HG02973 (cell line): ENCODE measurements around the gene TNFRSF21.

ENCODE experiments used
- ATAC-seq: cut with Tn5 transposase; IDR thresholded peaks from one replicate; pipeline ENCODE4 v1.9.1; 2021; ENCODE audit warnings: moderate library complexity; ENCODE audit not compliant: unreplicated experiment

Gene TNFRSF21

DNA sequence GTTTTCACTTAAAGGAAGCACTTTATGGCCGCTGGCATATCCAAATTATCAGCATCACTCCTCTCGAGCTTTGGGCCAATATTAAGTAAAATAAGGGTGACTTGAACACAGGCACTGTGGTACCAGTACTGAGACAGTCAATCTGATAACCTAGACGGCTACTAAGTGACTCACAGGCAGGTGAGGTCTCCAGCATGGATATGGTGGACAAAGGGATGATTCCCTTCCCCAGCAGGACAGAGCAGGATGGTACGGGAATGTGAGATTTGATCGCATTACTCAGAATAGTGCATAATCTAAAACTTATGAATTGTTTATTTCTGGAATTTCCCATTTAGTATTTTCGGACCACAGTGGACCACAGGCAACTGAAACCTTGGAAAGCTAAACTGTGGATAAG, 55.7 kb downstream of the TNFRSF21 start:
- ATAC-seq: no peak

DNA sequence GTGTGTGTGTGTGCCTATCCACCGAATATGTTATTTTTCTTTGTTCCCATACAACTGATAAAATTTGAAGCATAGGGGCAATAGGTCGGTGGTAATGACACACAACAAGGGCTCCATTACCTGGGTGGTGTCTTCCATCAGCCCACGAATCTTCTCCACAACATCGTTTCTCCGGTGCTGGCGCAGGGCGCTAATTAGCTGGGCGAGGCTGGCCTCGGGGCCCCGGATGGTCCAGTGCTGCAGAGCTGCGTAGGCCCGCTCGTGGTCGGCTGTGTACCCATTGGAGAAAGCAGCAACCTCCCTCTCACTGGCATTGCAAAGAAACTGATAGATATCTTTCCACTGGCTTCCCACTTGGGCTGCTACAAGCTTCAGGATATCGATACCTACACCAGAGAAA, 56.6 kb downstream of the TNFRSF21 start:
- ATAC-seq: no peak

DNA sequence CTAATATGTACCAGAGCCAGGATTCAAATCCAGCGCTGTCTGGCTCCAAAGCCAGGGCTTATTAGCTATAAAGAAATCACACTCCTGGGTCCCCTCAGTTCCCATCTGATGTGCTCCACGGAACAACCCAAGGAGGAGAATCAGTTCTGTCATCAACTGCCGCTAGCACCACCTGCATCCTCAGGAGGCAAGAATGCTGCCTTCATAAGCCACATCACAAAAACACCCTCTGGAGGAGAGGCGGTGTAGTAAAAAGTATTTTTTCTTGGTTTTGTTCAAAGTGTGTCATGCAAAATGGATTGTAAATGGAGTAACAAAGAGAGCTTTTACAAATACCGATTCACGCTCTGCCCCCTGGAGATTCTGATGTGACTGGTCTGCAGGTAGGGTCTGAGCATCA, 57.1 kb downstream of the TNFRSF21 start:
- no peak for ATAC-seq

DNA sequence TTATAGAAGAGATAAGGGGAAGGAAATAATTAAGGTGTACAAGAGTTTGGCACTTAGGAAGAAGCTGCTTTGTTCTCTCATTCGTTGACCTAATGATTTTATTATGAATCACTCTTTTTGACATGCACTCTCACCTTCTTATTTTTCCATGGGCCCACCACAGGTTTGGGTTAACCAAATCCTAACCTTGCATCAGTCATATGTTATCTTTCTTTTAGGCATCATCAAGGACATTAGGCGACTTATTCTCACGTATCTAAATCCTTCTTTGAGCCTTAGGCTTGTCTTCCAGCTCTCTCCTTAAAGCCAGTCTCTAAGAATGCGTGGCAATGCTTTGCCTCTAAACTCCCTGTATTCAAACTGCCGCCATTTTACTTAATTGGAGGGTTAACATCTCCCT, 58.3 kb downstream of the TNFRSF21 start:
- ATAC-seq: no peak

DNA sequence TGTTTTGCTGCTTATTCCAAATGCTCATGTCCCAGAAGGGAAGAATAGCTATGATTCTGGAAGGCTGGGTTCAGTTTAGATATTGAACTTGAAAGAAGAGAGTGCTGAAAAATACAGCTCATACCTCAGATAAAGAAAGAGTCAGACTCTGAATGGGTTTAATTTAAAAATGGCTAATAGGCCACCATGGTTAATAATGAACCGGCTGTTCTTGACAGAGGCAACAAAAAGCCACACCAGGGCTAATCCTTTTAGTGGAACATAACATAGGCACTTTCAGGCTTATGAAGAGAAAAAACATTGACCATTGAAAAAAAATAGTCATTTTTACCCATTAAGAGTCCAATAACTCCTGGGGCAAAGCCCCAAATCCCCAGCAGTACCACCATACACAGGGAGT, 59.4 kb downstream of the TNFRSF21 start:
- no peak for ATAC-seq

DNA sequence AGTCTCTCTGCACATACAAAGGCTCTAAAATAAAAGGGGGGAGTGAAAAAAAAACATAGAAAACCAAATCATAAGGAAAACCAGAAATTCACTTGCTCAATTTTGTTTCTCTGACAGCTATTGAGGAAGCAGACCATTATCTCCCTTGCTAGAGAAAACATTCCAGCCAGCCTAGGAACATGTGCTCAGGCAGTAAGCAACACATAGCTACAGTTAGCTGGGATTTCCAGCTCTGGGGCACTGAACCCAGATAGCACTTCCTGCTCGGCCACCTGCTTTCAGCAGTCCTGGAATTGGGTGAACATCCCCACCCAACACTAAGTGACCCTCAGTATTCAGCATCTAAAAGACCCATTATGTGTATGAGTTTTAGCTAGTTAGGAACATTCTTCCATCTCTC, 61.3 kb downstream of the TNFRSF21 start:
- ATAC-seq: no peak

DNA sequence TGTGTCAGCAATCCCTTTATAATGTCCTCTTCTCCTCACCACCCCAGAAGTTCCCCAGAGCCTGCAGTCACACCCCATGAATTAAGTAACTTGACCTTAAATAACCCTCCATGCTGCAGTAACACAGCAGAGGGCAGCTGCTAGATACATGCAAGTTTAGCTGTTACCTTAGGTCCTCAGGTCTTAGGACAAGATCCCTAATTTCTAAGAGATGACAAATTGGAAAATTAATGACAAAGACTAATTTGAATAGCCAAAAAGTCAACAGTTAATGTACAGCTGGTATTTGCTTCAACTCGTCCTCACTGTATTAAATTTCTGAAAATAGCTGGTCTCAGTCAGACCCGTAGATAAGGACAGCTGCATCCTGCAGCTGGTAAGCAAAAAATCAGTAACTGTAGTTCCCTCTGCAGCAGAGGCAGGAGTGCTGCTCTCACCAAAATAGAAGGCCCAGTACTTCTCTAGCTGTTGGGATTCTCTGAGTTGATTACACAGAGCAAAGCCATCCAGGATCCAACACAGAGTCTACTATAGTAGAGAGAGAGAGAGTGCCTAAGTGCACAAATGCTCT, 62.4 kb downstream of the TNFRSF21 start:
- peak; percentile 44 for ATAC-seq

DNA sequence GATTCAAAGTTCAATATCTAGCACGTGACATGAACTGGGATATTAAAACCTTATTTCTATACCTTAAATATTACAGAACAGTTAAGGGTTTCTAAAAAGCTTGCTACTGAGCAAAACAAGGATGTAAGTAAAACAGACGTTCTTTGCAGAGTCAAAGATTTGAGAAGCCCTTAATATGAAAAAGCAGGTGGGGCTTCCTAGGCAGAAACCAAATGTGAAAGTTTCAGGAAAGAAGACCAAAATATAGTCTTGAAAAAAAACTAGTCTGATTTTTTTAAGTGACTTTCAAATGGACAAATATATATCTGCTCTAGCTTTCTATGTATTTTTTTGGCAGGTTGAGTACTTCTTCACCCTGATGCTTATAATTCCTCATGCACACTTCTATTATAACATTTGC, 63.2 kb downstream of the TNFRSF21 start:
- ATAC-seq: no peak

DNA sequence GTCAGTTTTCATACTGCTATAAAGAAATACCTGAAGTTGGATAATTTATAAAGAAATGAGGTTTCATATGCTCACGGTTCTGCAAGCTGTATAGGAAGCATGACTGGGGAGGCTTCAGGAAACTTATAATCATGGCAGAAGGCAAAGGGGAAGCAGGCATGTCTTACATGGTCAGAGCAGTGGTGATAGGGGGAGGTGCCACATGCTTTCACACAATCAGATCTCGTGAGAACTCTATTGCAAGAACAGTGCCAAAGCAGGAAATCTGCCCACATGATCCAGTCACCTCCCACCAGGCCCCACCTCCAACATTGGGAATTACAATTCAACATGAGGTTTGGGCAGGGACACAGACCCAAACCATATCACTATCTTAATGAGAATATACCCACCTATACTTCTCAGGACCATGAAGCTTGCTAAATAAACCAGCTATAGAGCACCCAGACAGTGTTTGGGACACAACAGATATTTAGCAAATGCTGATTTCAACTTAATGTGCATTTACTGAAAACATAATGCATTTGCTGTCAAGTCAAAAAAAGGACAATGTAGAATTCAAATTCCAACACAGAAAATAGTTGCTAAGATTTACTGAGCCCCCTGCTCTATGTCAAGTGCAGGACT, 63.8 kb downstream of the TNFRSF21 start:
- ATAC-seq: no peak

DNA sequence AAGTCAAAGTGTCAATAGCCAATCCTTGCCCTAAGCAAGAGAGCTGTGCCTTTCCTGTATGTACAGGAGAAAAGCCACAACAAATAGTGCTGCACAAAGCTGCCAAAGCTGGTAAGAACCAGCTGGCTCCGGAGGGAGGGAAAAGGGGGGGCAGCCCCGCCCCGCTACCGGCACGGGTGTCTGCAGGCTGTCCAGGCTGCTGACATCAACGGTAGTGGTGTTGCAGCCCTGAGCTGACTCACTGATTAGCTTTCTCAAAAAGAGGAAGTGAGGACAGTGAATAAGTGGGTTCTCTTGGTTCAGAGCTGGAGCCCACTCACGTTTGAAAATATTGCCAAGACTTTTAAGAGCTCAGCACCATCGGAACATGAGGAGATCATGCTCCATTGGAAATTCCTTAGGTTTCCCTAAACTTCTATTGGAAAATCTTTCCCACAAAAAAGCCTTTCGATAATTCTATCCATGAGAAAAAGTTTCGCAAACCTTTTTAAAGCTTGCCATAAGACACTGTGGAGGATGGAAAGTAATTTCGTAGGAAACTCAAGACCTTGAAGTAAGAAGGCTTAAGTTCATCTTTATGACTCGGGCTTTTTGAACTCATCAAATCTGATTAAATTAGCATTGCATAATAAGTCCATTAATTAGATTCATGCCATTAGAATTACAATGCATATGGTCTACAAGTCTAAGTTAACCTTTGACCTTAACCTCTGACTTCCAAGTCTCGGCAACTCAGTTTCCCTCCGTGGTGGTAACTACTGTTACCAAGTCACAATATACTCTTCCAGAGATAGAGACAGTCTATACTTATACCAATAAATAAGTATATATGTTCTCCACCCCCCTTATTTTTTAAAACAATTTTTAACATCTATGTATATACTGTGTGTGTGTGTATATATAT, 67.0 kb downstream of the TNFRSF21 start:
- peak; percentile 97 for ATAC-seq

DNA sequence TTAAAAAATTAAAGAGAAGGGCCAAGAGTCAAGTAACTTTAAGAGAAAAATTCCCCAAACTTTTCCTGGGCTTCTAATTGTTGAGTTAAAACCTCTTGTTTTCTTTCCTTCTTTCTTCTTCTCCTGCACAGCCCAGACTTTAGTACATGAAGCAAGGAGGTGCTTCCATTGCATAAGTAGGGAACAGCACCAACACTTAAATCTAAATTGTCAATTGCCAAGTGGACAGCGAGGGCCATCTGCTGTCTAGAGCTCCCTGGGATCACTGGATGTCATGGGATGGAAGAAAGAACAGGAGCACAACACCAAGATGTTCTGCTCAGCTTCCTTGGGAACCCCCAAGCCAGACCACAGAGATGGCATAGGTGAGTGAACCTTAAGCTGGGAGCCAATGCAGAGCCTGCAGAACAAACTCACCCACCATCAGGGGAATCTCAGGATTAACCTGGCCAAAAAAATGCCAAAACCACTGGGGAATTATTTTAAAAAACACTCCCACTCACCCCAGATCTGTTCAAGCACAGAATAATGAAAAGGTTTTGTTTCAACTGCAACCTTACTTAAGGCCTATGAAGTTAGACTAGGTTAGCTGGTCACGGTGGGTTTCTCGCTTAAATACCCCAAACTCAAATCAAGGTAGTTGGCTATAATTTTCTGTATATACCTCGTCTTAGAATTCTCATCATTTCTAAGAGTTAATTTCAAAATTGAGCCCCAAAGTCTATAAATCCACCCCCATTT, 67.8 kb downstream of the TNFRSF21 start:
- ATAC-seq: no peak

DNA sequence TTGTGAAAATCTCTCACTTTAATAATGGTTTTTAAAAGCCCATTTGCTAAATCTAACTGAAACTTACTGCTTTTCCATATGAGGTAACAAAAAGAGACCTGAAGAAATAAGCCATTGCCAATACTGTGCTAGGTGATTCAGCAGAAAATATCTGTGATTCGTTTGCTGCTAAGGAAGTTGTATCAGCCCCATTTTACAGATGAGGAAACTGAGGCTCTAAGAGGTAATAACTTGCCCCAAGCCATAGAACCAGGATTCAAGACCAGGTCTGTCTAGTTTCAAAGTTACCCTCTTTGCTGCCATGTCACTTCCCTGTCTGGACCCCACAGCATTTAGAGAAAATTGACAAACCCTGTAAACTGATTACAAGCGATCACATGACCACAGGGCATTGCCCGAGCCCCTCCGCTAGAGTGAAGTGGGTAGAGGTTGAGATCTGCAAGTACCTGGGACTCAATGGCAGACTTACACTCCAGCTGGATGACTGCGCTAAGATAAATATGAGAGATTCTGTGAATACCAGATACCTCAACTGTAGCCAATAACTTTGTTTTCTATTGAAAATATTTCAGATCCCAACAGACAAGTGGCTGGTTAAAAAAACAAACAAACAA, 69.3 kb downstream of the TNFRSF21 start:
- no peak for ATAC-seq

DNA sequence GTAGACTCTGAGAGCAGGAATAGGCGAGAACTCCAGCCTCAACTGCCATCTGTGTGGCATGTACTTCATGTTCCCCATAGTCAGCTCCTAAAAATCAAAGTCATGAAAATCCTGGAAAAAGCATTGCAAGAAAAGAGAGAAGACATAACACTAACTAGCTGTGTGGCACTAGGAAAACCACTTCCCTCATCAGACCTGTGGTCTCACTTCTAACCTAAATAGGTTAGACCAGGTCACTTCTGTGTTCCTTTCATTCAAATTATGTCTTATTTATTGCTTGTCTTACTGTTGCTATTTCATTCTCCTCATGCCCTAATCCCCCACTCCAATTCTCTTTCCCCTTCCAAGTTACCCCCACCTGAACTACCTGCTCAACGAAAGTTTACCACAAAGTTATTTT, 70.2 kb downstream of the TNFRSF21 start:
- ATAC-seq: no peak

DNA sequence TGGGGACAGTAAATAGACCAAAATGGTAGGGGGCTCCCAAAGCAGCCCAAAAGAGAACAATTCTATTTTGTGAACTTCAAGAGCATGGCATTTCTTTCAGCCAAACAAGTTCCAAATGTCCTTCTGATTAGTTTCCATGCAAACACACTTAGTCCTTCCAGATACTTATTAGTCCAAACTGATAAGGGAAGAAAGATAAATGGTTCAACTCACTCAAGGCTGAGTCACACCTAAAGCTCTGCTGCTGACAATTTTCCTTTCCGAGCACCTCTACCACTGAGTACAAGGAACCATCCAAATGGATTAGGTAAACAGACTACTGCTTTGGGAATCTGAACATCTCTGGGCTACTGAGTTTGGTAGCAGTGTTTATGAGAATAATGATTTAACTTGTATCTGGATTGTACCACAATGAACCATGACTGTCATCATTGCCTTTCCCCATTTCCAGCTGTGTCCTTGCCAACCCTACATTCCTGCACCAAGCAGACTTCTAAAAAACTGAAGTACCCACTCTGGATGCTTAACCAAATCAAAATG, 71.2 kb downstream of the TNFRSF21 start:
- ATAC-seq: no peak

DNA sequence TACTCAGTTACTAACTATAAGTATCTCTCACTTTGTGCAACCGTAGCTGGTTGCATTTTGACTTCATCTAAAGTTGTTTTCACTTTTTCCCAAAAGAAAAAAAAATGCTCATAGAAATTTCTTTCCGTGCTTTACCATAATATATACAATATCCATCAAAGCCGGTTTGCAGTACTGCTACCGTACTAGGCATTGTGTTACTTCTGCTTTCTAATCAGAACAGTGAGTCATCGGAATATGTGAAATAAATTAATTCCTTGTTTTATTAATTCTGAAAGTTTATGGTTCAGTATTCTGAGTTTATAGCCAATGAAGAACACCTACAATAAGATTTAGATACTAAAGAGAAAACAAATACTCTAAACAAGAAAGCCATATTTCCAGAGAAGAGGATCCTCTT, 72.5 kb downstream of the TNFRSF21 start:
- no peak for ATAC-seq

DNA sequence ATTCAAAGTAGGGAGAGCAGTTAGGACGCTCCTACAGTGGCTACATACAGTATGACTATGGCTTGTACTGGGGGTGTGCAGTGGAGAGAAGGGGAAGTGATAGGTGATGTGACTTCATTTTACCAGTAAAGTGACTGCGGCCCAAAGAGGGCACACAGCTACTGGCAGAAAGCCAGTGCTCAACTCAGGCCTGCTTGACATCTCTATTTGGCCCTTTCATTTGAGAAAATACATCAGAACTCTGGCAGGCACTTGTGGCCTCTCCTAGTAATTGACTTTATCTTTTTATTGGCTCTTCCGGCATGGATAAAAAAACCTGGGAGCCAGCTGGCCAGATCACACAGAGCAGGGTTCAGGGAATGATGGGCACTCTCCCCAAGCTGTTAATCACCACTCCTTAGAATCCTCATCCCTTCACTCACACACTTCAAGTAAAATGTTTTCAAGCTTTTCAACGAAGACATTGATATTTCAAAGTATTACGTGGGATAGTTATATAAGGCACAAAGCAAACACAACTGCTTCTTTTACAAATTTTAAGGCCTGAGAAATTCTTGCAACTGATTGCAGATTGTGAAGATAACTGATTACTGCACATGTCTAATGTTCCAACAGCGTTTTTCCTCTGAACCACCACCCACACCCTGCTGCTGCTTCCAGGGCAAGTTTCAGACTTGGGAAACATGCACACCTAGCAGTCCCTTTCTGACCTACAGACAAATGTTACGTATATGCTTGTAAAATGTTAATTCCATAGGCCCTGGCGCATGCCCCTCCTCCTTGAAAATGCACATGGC, 73.5 kb downstream of the TNFRSF21 start:
- no peak for ATAC-seq

DNA sequence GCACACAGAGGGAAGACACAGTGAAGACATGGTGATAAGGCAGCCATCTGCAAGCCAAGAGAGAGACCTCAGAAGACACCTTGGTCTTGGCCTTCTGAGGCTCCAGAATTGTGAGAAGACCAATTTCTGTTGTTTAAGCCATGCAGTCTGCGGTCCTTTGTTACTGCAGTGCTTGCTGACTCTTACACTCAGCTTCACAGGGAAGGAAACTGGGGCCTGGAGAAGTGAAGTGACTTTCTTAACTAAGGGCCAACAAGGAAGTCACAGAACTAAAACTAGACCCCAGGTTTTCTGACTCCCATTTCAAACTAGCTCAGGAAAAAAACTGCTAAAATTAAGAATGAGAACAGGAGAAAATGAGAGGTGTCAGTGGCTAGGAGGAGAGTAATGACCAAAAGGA, 74.3 kb downstream of the TNFRSF21 start:
- no peak for ATAC-seq

DNA sequence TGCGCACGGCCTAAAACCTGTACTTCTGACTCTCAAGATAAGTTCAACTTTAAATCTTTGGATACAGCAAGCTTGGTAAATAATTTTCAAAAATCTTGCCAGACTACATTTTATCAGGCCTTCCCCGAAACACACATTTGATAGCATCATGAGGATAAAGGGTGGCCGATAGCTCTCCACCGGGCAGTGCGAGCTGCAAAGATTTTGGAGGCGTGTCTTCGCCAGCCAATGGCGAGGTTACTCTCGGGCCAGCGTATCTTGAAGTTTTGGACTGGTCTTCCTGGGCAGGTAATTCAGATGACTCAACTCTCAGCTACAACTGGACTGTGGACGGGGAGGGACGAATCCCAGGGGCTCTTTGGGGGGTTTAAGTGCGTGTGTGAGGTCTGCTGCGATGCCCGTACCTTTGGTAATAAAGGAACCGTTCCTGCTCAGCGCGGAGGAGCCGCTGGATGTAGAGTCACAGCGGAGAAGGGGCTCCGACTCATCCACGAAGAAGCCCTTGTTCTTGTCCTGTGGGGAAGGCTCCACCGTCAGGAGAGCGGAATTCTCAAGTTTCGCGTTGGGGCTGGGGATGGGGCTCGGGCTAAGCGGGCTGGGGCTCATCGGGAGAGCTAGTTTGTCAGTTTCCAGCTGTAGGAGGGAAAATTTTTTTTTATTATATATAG, 75.3 kb downstream of the TNFRSF21 start:
- ATAC-seq: no peak

DNA sequence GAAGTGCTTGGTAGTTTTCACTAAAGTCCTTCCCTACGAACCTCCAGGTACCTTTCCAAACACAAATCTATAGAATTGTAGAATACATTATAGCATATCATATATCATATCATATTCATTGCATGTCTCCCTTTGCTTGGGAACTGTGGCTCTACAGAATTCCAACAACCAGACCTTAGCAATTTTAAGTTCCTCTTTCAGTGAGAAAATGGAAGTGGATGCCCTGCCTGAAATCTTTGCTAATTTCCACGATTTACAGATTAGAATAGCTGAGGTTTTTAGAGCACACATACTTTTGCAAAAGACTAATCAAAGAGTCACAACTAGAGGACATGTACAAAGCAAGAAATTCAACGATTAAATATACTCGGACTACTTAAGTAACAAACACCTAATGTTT, 78.6 kb downstream of the TNFRSF21 start:
- no peak for ATAC-seq
